Panc1 (cell line): ENCODE data around the gene ATP5ME. TPM values are rescaled to one million over a fixed set of nuclear protein-coding genes. Genes with fewer than 3 reads are reported as not detected.

Experiments used
- ATAC-seq: fragments of 200-7000 bp; cut with Tn5 transposase; 2 replicates; pipeline ENCODE4 v1.9.1; 2020; ENCODE audit warnings: mild to moderate bottlenecking, moderate library complexity
- BruUV-seq: library from RNA; stranded (reverse); fragments of 400-500 nt; replicated peaks from 2 replicates; lab custom pipeline; 2021; lab: Mats Ljungman, UMichigan
- CTCF ChIA-PET: fragments of 300-600 bp; sonication (Branson Sonifier 250); formaldehyde crosslinking; loops from one replicate; lab custom pipeline; 2022; ENCODE audit warnings: antibody characterized with exemption; lab: Charles Lee
- POLR2A ChIA-PET: fragments of 300-600 bp; sonication (Branson Sonifier 250); formaldehyde crosslinking; loops from one replicate; lab custom pipeline; 2022; ENCODE audit warnings: antibody characterized with exemption; lab: Charles Lee
- DNase-seq: peaks from one replicate; pipeline ENCODE4 v3.0.0-alpha.2; 2010; ENCODE audit warnings: low read depth, low spot score
- H3K27ac ChIP-seq: 2 replicates; pipeline ENCODE4 v1.5.1; 2011; ENCODE audit warnings: mild to moderate bottlenecking, low read length, inconsistent platforms
- H3K27me3 ChIP-seq: fragments of 200-500 bp; sonication (Bioruptor generic); 2 replicates; pipeline ENCODE4 v1.6.0; 2014; ENCODE audit warnings: low read length, inconsistent platforms; ENCODE audit not compliant: control insufficient read depth, insufficient read depth
- H3K36me3 ChIP-seq: fragments of 200-500 bp; sonication (Bioruptor generic); 2 replicates; pipeline ENCODE4 v1.5.1; 2014; ENCODE audit warnings: inconsistent platforms, mild to moderate bottlenecking, low read length, moderate library complexity; ENCODE audit not compliant: control insufficient read depth, insufficient read depth
- H3K4me1 ChIP-seq: 2 replicates; pipeline ENCODE4 v1.5.1; 2011; ENCODE audit warnings: inconsistent platforms, mild to moderate bottlenecking, low read length, moderate library complexity; ENCODE audit not compliant: control insufficient read depth, insufficient read depth
- H3K4me3 ChIP-seq, 2 experiments: 2 replicates each; pipeline ENCODE4 v1.5.1; 2011 to 2012; ENCODE audit warnings: low read depth in 2 of 2, low read length in 2 of 2, mild to moderate bottlenecking in 2 of 2, inconsistent platforms in 1 of 2, moderate library complexity in 1 of 2
- H3K9me3 ChIP-seq: fragments of 200-500 bp; sonication (Bioruptor generic); 2 replicates; pipeline ENCODE4 v1.5.1; 2014; ENCODE audit warnings: low read depth, mild to moderate bottlenecking, inconsistent platforms, low read length, moderate library complexity; ENCODE audit not compliant: control insufficient read depth, insufficient read depth
- POLR2AphosphoS5 ChIP-seq: IDR thresholded peaks from 2 replicates; pipeline ENCODE4 v1.6.1; 2012; ENCODE audit warnings: mild to moderate bottlenecking, low read depth, low read length, moderate library complexity
- SIN3A ChIP-seq: IDR thresholded peaks from 2 replicates; pipeline ENCODE4 v1.6.1; 2012; ENCODE audit warnings: low read depth, mild to moderate bottlenecking, low read length, moderate library complexity, borderline replicate concordance; ENCODE audit not compliant: insufficient read depth
- TCF7L2 ChIP-seq: IDR thresholded peaks from 2 replicates; pipeline ENCODE4 v1.6.1; 2011; ENCODE audit warnings: mild to moderate bottlenecking, low read depth, low read length, inconsistent platforms
- in situ Hi-C: cut with HindIII; loops from 2 replicates; pipeline ENCODE4 v1.10.0; 2016; ENCODE audit warnings: low sequenced_read_pairs, low pct_unique_long_range_greater_than_20kb
- intact Hi-C: fragments of 100-400 bp; cut with micrococcal nuclease; formaldehyde crosslinking; loops from one replicate; pipeline ENCODE4 v1.10.0; 2022; ENCODE audit not compliant: unreplicated experiment
- total RNA-seq: library from RNA; stranded (reverse); gene quantifications from one replicate; pipeline ENCODE4 v1.2.1, GENCODE V29; 2021; ENCODE audit not compliant: unreplicated experiment
- TF ChIP-seq, protein P1 (sequence below), 2 experiments: IDR thresholded peaks; 2 replicates each; pipeline ENCODE4 v1.6.1; 2011 to 2012; ENCODE audit warnings: low read depth in 2 of 2, control low read depth in 1 of 2, low read length in 1 of 2, mild to moderate bottlenecking in 1 of 2, moderate library complexity in 1 of 2; ENCODE audit not compliant: insufficient read depth in 1 of 2
- TF ChIP-seq, protein P2 (sequence below): fragments of 450-650 bp; IDR thresholded peaks from 2 replicates; pipeline ENCODE4 v1.5.1; 2017; ENCODE audit warnings: mild to moderate bottlenecking

ATP5ME gene
- total RNA-seq, 1 experiment from 2014 or later: 257 TPM

- Histone ChIP-seq H3K4me1 (no peaks in the 10 kb centered on the region), H3K36me3 (no peaks in the 10 kb centered on the region), H3K9me3 (no peaks in the 10 kb centered on the region), H3K4me3 (no peak overlapping the region), H3K27ac (no peak overlapping the region), H3K27me3 (no peaks in the 10 kb centered on the region)
- DNase-seq (no peak), ATAC-seq (no peak)
- BruUV-seq: no TSS peak
- intact Hi-C loops: no loop called here
- POLR2A ChIA-PET: no interaction called here
- CTCF ChIA-PET: no interaction called here
- in situ Hi-C loops: no loop called here
- TF ChIP-seq POLR2AphosphoS5: no peak
- TF ChIP-seq SIN3A: no peak
- TF ChIP-seq, protein P1, sequence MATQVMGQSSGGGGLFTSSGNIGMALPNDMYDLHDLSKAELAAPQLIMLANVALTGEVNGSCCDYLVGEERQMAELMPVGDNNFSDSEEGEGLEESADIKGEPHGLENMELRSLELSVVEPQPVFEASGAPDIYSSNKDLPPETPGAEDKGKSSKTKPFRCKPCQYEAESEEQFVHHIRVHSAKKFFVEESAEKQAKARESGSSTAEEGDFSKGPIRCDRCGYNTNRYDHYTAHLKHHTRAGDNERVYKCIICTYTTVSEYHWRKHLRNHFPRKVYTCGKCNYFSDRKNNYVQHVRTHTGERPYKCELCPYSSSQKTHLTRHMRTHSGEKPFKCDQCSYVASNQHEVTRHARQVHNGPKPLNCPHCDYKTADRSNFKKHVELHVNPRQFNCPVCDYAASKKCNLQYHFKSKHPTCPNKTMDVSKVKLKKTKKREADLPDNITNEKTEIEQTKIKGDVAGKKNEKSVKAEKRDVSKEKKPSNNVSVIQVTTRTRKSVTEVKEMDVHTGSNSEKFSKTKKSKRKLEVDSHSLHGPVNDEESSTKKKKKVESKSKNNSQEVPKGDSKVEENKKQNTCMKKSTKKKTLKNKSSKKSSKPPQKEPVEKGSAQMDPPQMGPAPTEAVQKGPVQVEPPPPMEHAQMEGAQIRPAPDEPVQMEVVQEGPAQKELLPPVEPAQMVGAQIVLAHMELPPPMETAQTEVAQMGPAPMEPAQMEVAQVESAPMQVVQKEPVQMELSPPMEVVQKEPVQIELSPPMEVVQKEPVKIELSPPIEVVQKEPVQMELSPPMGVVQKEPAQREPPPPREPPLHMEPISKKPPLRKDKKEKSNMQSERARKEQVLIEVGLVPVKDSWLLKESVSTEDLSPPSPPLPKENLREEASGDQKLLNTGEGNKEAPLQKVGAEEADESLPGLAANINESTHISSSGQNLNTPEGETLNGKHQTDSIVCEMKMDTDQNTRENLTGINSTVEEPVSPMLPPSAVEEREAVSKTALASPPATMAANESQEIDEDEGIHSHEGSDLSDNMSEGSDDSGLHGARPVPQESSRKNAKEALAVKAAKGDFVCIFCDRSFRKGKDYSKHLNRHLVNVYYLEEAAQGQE (IDR thresholded peaks at IDR 0.05; ENCODE audit: insufficient read depth in 1 of 2, low read depth in 2 of 2, low read length in 1 of 2): no peak
- TF ChIP-seq, protein P2, sequence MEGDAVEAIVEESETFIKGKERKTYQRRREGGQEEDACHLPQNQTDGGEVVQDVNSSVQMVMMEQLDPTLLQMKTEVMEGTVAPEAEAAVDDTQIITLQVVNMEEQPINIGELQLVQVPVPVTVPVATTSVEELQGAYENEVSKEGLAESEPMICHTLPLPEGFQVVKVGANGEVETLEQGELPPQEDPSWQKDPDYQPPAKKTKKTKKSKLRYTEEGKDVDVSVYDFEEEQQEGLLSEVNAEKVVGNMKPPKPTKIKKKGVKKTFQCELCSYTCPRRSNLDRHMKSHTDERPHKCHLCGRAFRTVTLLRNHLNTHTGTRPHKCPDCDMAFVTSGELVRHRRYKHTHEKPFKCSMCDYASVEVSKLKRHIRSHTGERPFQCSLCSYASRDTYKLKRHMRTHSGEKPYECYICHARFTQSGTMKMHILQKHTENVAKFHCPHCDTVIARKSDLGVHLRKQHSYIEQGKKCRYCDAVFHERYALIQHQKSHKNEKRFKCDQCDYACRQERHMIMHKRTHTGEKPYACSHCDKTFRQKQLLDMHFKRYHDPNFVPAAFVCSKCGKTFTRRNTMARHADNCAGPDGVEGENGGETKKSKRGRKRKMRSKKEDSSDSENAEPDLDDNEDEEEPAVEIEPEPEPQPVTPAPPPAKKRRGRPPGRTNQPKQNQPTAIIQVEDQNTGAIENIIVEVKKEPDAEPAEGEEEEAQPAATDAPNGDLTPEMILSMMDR: no peak
- no peak for TF ChIP-seq TCF7L2
Measured at GRCh38 chr4:632196-632790, 41.8 kb downstream of the ATP5ME start.

DNA sequence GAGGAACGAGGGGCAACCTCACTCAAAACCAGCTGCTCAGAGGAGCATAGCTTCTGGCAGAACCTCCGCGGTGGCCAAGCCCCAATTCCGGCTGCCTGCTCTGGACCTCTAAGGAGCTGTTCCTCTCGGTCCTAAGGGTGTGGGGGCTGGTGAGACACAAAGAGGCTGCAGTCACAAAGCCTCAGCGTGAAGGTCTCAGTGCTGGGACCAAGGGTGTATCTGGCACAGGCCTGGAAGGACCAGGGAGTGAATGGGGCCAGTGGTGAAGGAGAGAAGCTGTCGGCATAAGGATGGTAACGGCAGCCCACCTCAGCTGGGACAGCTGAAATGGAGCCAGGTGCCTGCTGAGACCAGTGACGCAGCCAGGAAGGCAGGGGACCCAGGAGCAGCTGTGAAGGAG is 43.4 kb downstream of the ATP5ME start:
- H3K36me3 ChIP-seq: no peaks in the 10 kb centered on the region
- H3K27me3 ChIP-seq: no peaks in the 10 kb centered on the region
- intact Hi-C loops: no loop called here
- TF ChIP-seq, protein P1 (IDR thresholded peaks at IDR 0.05; ENCODE audit: insufficient read depth in 1 of 2, low read depth in 2 of 2, low read length in 1 of 2): no peak
- TF ChIP-seq TCF7L2 (no peak), SIN3A (no peak), POLR2AphosphoS5 (no peak)
- TF ChIP-seq, protein P2: no peak
- in situ Hi-C loops: no loop called here
- H3K9me3 ChIP-seq: no peaks in the 10 kb centered on the region
- ATAC-seq (no peak), DNase-seq (no peak)
- H3K4me1 ChIP-seq: no peaks in the 10 kb centered on the region
- CTCF ChIA-PET: no interaction called here
- H3K4me3 ChIP-seq: no peak overlapping the region
- no TSS peak for BruUV-seq
- H3K27ac ChIP-seq: no peak overlapping the region
- POLR2A ChIA-PET: no interaction called here
